Putamen (tissue), 1 donor: ENCODE measurements around the gene CTIF.
"Not testable (repeated sequence)": the region's sequence is repeated elsewhere in the genome, so short reads cannot be mapped to it uniquely, and the experiment has no call there.

ENCODE experiments used
- DNase-seq: peaks from one replicate; pipeline ENCODE4 v3.0.0-alpha.2; 2016; ENCODE audit warnings: low spot score

Gene CTIF

GRCh38 chr18:48538531-48539405 lies at the start of gene CTIF:
CTIF (plus strand) TSS chr18:48539031; CDS start chr18:48619566, 80,535 bp downstream.
- DNase-seq, result peak; percentile 98

GRCh38 chr18:48490641-48491293 lies 48.1 kb upstream of the CTIF start:
- DNase-seq, result no peak

GRCh38 chr18:48492880-48493279 lies 46.0 kb upstream of the CTIF start:
- DNase-seq, result no peak

GRCh38 chr18:48493434-48494230 lies 45.2 kb upstream of the CTIF start:
- DNase-seq, result no peak

- no peak for DNase-seq
These were observed 41.0 kb upstream of the CTIF start for GRCh38 chr18:48497863-48498262.

- DNase-seq, result no peak
These were observed 38.3 kb upstream of the CTIF start for GRCh38 chr18:48500517-48500916.

- DNase-seq, result no peak
These were observed 35.9 kb upstream of the CTIF start for GRCh38 chr18:48502906-48503305.

GRCh38 chr18:48504819-48505218 lies 34.0 kb upstream of the CTIF start:
- no peak for DNase-seq

GRCh38 chr18:48506983-48507568 lies 31.8 kb upstream of the CTIF start:
- DNase-seq, result not testable (repeated sequence)

- not testable (repeated sequence) for DNase-seq
These were observed 26.3 kb upstream of the CTIF start for GRCh38 chr18:48512498-48512897.

- peak; percentile 65 for DNase-seq
These were observed 24.0 kb upstream of the CTIF start for GRCh38 chr18:48514786-48515185.

- no peak for DNase-seq
These were observed 21.8 kb upstream of the CTIF start for GRCh38 chr18:48517048-48517447.

GRCh38 chr18:48519431-48520100 lies 19.3 kb upstream of the CTIF start:
- DNase-seq, result no peak

- DNase-seq, result no peak
These were observed 17.1 kb upstream of the CTIF start for GRCh38 chr18:48521723-48522122.

- no peak for DNase-seq
These were observed 13.2 kb upstream of the CTIF start for GRCh38 chr18:48525671-48526070.

- no peak for DNase-seq
These were observed 11.4 kb upstream of the CTIF start for GRCh38 chr18:48527461-48527860.

GRCh38 chr18:48528861-48529260 lies 10.0 kb upstream of the CTIF start:
- DNase-seq, result no peak

- no peak for DNase-seq
These were observed 9.0 kb upstream of the CTIF start for GRCh38 chr18:48529796-48530195.

GRCh38 chr18:48530399-48531081 lies 8.3 kb upstream of the CTIF start:
- DNase-seq, result no peak

- DNase-seq, result no peak
These were observed 7.8 kb upstream of the CTIF start for GRCh38 chr18:48531082-48531403.

- no peak for DNase-seq
These were observed 6.9 kb upstream of the CTIF start for GRCh38 chr18:48531908-48532307.
